Ascending aorta (tissue), 2 donors: Measurements from ENCODE around the gene AHCYL2. TPM values are rescaled to one million over a fixed set of nuclear protein-coding genes. Genes with fewer than 3 reads are reported as not detected.

ENCODE experiments used
- DNase-seq, 2 donors: peaks; one replicate each; pipeline ENCODE4 v3.0.0-alpha.2; 2019; ENCODE audit warnings: low spot score in 2 of 2
- H3K27ac ChIP-seq, 2 donors: fragments of 200-600 bp; sonication (generic); one replicate each; pipeline ENCODE4 v1.5.1; 2016 to 2017; ENCODE audit warnings: mild to moderate bottlenecking in 1 of 2
- H3K27me3 ChIP-seq: fragments of 200-600 bp; sonication (generic); one replicate; pipeline ENCODE4 v1.5.1; 2017
- H3K36me3 ChIP-seq, 2 donors: fragments of 200-600 bp; sonication (generic); one replicate each; pipeline ENCODE4 v1.5.1; 2016
- H3K4me1 ChIP-seq, 2 donors: fragments of 200-600 bp; sonication (generic); one replicate each; pipeline ENCODE4 v1.5.1; 2016 to 2017; ENCODE audit warnings: mild to moderate bottlenecking in 1 of 2
- H3K4me3 ChIP-seq, 2 donors: fragments of 200-600 bp; sonication (generic); one replicate each; pipeline ENCODE4 v1.5.1; 2016 to 2017; ENCODE audit warnings: mild to moderate bottlenecking in 1 of 2
- H3K9me3 ChIP-seq, 2 donors: fragments of 200-600 bp; sonication (generic); one replicate each; pipeline ENCODE4 v1.5.1; 2016
- intact Hi-C: fragments of 100-400 bp; cut with DNase I; formaldehyde crosslinking; loops from one replicate; pipeline ENCODE4 v1.15.1; 2023
- total RNA-seq: library from RNA; depleted of rRNA; stranded (reverse); fragments of >200 nt; gene quantifications from one replicate; pipeline ENCODE4 v1.1.0, GENCODE V29; 2016
- TF ChIP-seq, protein P1 (sequence below), 3 experiments: fragments of 200-600 bp in 2 of 3; fragments of 450-650 bp in 1 of 3; sonication (generic) in 2 of 3; IDR thresholded peaks; one replicate each; pipeline ENCODE4 v1.5.1; 2016 to 2019; ENCODE audit warnings: antibody characterized with exemption in 3 of 3, mild to moderate bottlenecking in 1 of 3, moderate library complexity in 1 of 3

The AHCYL2 gene
- total RNA-seq, 1 donor from 2014 or later = 62.9 TPM

DNA sequence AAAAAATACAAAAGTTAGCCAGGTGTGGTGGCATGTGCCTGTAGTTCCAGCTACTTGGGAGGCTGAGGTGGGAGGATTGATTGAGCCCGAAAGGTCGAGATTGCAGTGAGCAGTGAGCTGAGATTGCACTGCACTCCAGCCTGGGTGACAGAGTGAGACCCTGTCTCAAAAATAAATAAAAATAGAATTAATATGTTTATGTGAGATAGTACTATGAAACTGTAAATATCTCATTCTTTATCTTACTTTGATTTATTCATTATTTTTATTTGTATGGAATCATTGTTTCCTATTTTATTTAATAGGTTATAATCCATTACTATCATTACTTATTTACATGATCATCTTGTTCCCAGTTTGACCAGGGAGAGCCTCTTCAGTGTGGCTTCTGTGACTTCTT lies 168.4 kb downstream of the AHCYL2 start:
- no peaks in the 10 kb centered on the region for H3K9me3 ChIP-seq
- intact Hi-C loops = no loop called here
- H3K27me3 ChIP-seq = no peaks in the 10 kb centered on the region
- TF ChIP-seq, protein P1, sequence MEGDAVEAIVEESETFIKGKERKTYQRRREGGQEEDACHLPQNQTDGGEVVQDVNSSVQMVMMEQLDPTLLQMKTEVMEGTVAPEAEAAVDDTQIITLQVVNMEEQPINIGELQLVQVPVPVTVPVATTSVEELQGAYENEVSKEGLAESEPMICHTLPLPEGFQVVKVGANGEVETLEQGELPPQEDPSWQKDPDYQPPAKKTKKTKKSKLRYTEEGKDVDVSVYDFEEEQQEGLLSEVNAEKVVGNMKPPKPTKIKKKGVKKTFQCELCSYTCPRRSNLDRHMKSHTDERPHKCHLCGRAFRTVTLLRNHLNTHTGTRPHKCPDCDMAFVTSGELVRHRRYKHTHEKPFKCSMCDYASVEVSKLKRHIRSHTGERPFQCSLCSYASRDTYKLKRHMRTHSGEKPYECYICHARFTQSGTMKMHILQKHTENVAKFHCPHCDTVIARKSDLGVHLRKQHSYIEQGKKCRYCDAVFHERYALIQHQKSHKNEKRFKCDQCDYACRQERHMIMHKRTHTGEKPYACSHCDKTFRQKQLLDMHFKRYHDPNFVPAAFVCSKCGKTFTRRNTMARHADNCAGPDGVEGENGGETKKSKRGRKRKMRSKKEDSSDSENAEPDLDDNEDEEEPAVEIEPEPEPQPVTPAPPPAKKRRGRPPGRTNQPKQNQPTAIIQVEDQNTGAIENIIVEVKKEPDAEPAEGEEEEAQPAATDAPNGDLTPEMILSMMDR (IDR thresholded peaks at IDR 0.05) = no peak
- H3K4me1 ChIP-seq = no peaks in the 10 kb centered on the region
- H3K27ac ChIP-seq = no peak overlapping the region
- no peak overlapping the region for H3K4me3 ChIP-seq
- peaks cover 8 to 12% of the 10 kb centered on the region in 2 donors for H3K36me3 ChIP-seq
- no peak for DNase-seq

DNA sequence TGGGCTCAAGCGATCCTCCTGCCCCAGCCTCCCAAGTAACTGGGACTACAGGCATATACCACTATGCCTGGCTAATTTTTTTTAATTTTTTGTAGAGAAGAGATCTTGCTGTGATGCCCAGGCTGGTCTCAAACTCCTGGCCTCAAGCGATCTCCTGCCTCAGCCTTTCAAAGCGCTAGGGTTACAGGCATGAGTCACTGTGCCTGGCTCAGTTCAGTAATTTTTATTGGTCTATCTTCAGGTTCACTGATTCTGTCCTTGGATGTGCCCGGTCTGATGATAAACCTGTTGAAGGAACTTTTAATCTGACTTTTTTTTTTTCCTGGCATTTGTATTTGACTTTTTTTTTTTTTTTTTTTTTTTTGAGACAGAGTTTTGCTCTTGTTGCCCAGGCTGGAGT lies 169.3 kb downstream of the AHCYL2 start:
- intact Hi-C loops = no loop called here
- Histone ChIP-seq H3K27ac (no peak overlapping the region), H3K36me3 (peaks cover 8 to 12% of the 10 kb centered on the region in 2 donors), H3K4me3 (no peak overlapping the region), H3K27me3 (no peaks in the 10 kb centered on the region), H3K9me3 (no peaks in the 10 kb centered on the region), H3K4me1 (no peaks in the 10 kb centered on the region)
- no peak for DNase-seq
- TF ChIP-seq, protein P1 (IDR thresholded peaks at IDR 0.05) = no peak

- H3K4me3 ChIP-seq = no peak overlapping the region
- H3K27me3 ChIP-seq = no peaks in the 10 kb centered on the region
- no peak overlapping the region for H3K27ac ChIP-seq
- H3K4me1 ChIP-seq = no peaks in the 10 kb centered on the region
- H3K9me3 ChIP-seq = no peaks in the 10 kb centered on the region
- DNase-seq = no peak
- peaks cover 3 to 4% of the 10 kb centered on the region in 2 donors for H3K36me3 ChIP-seq
- intact Hi-C loops = no loop called here
- TF ChIP-seq, protein P1 (IDR thresholded peaks at IDR 0.05) = no peak
Observed at GRCh38 chr7:129394982-129395914, 170.4 kb downstream of the AHCYL2 start.

- DNase-seq = no peak
- no peak overlapping the region for H3K27ac ChIP-seq
- H3K27me3 ChIP-seq = no peaks in the 10 kb centered on the region
- H3K4me1 ChIP-seq = no peaks in the 10 kb centered on the region
- peaks cover 8 to 20% of the 10 kb centered on the region in 2 donors for H3K36me3 ChIP-seq
- intact Hi-C loops = no loop called here
- H3K4me3 ChIP-seq = no peak overlapping the region
- TF ChIP-seq, protein P1 (IDR thresholded peaks at IDR 0.05) = no peak
- no peaks in the 10 kb centered on the region for H3K9me3 ChIP-seq
Observed at GRCh38 chr7:129401228-129401966, 176.6 kb downstream of the AHCYL2 start.

GRCh38 chr7:129401967-129402860 lies 177.4 kb downstream of the AHCYL2 start:
- H3K27ac ChIP-seq = no peak overlapping the region
- TF ChIP-seq, protein P1 (IDR thresholded peaks at IDR 0.05) = no peak
- H3K27me3 ChIP-seq = no peaks in the 10 kb centered on the region
- intact Hi-C loops = no loop called here
- H3K36me3 ChIP-seq = peaks cover 7 to 20% of the 10 kb centered on the region in 2 donors
- no peak overlapping the region for H3K4me3 ChIP-seq
- no peak for DNase-seq
- no peaks in the 10 kb centered on the region for H3K4me1 ChIP-seq
- no peaks in the 10 kb centered on the region for H3K9me3 ChIP-seq
